ENCODE results near the gene TMED6.

The TMED6 gene

GRCh38 chr16:69324585-69325253, 26.9 kb downstream of the TMED6 start:
- Histone ChIP-seq H3K9me3 (ENCODE audit: severe bottlenecking) (no peaks in the 10 kb centered on the region), H3K4me3 (ENCODE audit: low read depth, low read length) (no peak overlapping the region), H3K36me3 (peaks cover 96% of the 10 kb centered on the region), H3K27me3 (ENCODE audit: insufficient read depth, low read depth, severe bottlenecking) (no peaks in the 10 kb centered on the region), H3K27ac (no peak overlapping the region)
- TF ChIP-seq CTCF (IDR thresholded peaks at IDR 0.05; ENCODE audit: low read depth, low read length): no peak
- DNase-seq: no peak

- Histone ChIP-seq H3K27ac (no peak overlapping the region), H3K4me3 (ENCODE audit: low read depth, low read length) (no peak overlapping the region), H3K9me3 (ENCODE audit: severe bottlenecking) (no peaks in the 10 kb centered on the region), H3K27me3 (ENCODE audit: insufficient read depth, low read depth, severe bottlenecking) (no peaks in the 10 kb centered on the region), H3K36me3 (peaks cover 96% of the 10 kb centered on the region)
- no peak for DNase-seq
- TF ChIP-seq CTCF (IDR thresholded peaks at IDR 0.05; ENCODE audit: low read depth, low read length): no peak
Measured at GRCh38 chr16:69324013-69324531, 27.5 kb downstream of the TMED6 start.

- Histone ChIP-seq H3K4me3 (ENCODE audit: low read depth, low read length) (no peak overlapping the region), H3K9me3 (ENCODE audit: severe bottlenecking) (no peaks in the 10 kb centered on the region), H3K36me3 (peaks cover 96% of the 10 kb centered on the region), H3K27me3 (ENCODE audit: insufficient read depth, low read depth, severe bottlenecking) (no peaks in the 10 kb centered on the region), H3K27ac (no peak overlapping the region)
- no peak for TF ChIP-seq CTCF (IDR thresholded peaks at IDR 0.05; ENCODE audit: low read depth, low read length)
- DNase-seq: no peak
Measured at GRCh38 chr16:69323415-69323814, 28.2 kb downstream of the TMED6 start.

GRCh38 chr16:69322343-69322742, 29.2 kb downstream of the TMED6 start:
- no peak for DNase-seq
- Histone ChIP-seq H3K27me3 (ENCODE audit: insufficient read depth, low read depth, severe bottlenecking) (no peaks in the 10 kb centered on the region), H3K9me3 (ENCODE audit: severe bottlenecking) (no peaks in the 10 kb centered on the region), H3K27ac (no peak overlapping the region), H3K36me3 (peaks cover 94% of the 10 kb centered on the region), H3K4me3 (ENCODE audit: low read depth, low read length) (no peak overlapping the region)
- TF ChIP-seq CTCF (IDR thresholded peaks at IDR 0.05; ENCODE audit: low read depth, low read length): no peak

- no peak for DNase-seq
- no peaks in the 10 kb centered on the region for H3K9me3 ChIP-seq (ENCODE audit: severe bottlenecking)
- peaks cover 95% of the 10 kb centered on the region for H3K36me3 ChIP-seq
- no peaks in the 10 kb centered on the region for H3K27me3 ChIP-seq (ENCODE audit: insufficient read depth, low read depth, severe bottlenecking)
- no peak overlapping the region for H3K27ac ChIP-seq
- TF ChIP-seq CTCF (IDR thresholded peaks at IDR 0.05; ENCODE audit: low read depth, low read length): no peak
- no peak overlapping the region for H3K4me3 ChIP-seq (ENCODE audit: low read depth, low read length)
Measured at GRCh38 chr16:69321080-69321479, 30.5 kb downstream of the TMED6 start.

- Histone ChIP-seq H3K27ac (no peak overlapping the region), H3K36me3 (peaks cover 93% of the 10 kb centered on the region), H3K4me3 (ENCODE audit: low read depth, low read length) (no peak overlapping the region), H3K27me3 (ENCODE audit: insufficient read depth, low read depth, severe bottlenecking) (no peaks in the 10 kb centered on the region), H3K9me3 (ENCODE audit: severe bottlenecking) (no peaks in the 10 kb centered on the region)
- no peak for TF ChIP-seq CTCF (IDR thresholded peaks at IDR 0.05; ENCODE audit: low read depth, low read length)
- no peak for DNase-seq
Measured at GRCh38 chr16:69320740-69321073, 30.9 kb downstream of the TMED6 start.

All from WERI-Rb-1 (cell line).